ENCODE measurements around the gene SLC35A5. TPM values are rescaled to one million over a fixed set of nuclear protein-coding genes. Genes with fewer than 3 reads are reported as not detected.
"Not testable (repeated sequence)": the region's sequence is repeated elsewhere in the genome, so short reads cannot be mapped to it uniquely, and the experiment has no call there.

The SLC35A5 gene
- total RNA-seq = 10 to 100 TPM; 14.7 to 15.3 TPM

DNA sequence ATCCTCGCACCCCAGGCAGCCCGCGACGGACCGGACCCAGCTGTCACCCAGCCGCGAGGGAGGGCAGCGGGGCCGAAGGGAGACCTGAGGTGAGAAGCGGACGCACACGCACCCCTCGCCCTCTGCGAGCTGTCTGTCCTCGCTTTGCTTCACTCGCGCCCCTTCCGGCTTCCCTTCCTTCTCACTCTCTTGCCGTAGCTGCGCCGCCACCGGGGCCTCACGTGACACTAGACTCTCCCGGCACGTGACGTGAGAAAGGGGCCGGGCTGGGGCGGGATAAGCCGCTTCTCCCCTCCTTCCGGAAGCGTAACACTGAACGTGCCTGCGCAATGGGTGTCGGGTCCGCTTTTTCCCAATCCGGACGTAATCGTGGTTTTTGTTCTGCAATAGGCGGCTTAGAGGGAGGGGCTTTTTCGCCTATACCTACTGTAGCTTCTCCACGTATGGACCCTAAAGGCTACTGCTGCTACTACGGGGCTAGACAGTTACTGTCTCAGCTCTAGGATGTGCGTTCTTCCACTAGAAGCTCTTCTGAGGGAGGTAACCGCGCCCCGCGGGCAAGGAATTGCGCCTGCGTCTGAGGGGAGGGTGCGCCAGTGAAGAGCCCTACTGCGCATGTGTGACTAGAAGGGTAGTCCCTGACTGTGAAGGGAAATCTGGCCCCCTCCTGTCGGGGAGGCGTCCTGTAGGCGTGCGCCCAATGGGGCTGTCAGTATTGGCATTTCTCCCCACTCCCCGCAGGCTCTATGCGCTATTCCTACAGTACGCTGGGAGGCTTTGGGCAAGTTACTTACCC lies at the start of gene SLC35A5, which contains the start of gene ATG3:
TSS of gene SLC35A5 (plus strand) at position 312 of the 796 bp plus-strand sequence. CDS start 1,359 bp downstream, outside the sequence.
TSS of gene ATG3 (minus strand) at position 229 of the 796 bp plus-strand sequence. CDS start 434 bp downstream, outside the sequence.
- POLR2A ChIA-PET = interaction anchor here (0.6 to 1.9 kb wide), 7 partner anchors 17 to 447 kb away, joined by 3 to 7 read pairs (median 3); partner anchors contain the start of genes CD200 and GTPBP8
- Mint-ChIP-seq H3K4me1 (ENCODE audit: low read depth) (peaks cover 45% of the 10 kb centered on the region), H3K27me3 (no peaks in the 10 kb centered on the region), H3K27ac (peak within 1 kb of the TSS; percentile 97), H3K36me3 (ENCODE audit: low read depth) (peaks cover 19% of the 10 kb centered on the region), H3K4me3 (peak within 1 kb of the TSS; percentile 89), H3K9me3 (no peaks in the 10 kb centered on the region)
- TF ChIP-seq, protein P1, sequence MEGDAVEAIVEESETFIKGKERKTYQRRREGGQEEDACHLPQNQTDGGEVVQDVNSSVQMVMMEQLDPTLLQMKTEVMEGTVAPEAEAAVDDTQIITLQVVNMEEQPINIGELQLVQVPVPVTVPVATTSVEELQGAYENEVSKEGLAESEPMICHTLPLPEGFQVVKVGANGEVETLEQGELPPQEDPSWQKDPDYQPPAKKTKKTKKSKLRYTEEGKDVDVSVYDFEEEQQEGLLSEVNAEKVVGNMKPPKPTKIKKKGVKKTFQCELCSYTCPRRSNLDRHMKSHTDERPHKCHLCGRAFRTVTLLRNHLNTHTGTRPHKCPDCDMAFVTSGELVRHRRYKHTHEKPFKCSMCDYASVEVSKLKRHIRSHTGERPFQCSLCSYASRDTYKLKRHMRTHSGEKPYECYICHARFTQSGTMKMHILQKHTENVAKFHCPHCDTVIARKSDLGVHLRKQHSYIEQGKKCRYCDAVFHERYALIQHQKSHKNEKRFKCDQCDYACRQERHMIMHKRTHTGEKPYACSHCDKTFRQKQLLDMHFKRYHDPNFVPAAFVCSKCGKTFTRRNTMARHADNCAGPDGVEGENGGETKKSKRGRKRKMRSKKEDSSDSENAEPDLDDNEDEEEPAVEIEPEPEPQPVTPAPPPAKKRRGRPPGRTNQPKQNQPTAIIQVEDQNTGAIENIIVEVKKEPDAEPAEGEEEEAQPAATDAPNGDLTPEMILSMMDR (IDR thresholded peaks at IDR 0.05) = no peak
- ATAC-seq = peak; percentile 85
- CTCF ChIA-PET = interaction anchor here (1.3 kb wide), 2 partner anchors 20 to 171 kb away, joined by 3 to 6 read pairs; no protein-coding TSS in a partner anchor
- peak; percentile 99 for DNase-seq
- intact Hi-C loops (cut with micrococcal nuclease) = loop anchor here (10.0 kb wide), 1 partner anchor 413 kb away; the partner anchor contains the start of gene CD200R1

DNA sequence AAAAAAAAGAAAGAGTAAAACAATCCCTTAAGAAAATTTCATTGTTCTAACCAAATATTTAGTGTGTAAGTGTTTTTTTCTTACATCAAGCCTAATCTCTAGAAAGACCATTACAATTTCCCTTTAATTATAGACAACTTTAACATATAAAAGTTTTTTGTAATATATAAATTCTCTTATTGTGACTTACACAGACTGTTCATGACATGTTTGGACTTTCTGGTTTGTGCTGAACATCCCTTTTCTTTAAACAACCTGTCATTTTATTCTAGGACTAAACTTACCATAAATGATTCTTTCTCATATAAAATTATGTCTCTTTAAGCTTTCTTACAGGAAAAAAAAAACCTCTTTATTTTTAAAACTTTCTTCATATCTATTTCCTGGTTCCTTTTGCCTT lies 49.5 kb upstream of the SLC35A5 start:
- intact Hi-C loops (cut with micrococcal nuclease) = no loop called here

DNA sequence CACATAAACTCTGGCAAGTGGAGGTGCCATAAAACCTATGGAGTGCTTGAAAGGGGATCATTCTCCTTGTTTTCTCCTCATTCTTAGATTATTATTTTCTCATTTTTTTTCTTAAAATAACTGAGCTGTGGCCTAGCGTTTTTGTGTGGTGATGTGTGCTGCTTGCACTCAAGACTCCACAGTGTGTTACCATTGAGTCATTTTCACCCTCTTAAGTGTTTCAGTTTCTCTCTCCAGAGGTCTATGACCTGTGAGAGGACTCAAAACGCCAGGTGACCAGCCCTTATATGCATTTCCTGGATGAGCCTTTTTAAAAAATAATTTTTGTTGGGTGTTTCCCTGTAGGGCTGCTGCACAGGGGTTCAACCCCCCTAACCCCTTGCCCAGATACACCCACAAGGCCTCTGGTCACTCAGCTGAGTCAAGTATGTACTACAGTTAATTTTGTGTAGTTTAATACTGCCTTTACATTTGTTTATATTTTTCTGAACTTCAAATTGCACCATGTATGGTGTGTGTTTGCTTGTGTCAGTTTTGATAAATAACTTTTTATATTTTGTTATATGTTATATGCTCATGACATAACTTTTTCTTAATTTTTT lies 47.2 kb upstream of the SLC35A5 start:
- POLR2A ChIA-PET = interaction anchor here (0.6 to 1.2 kb wide), 4 partner anchors 13 to 49 kb away, joined by 3 to 5 read pairs (median 3); no protein-coding TSS in a partner anchor
- Mint-ChIP-seq H3K9me3 (peaks cover 6% of the 10 kb centered on the region), H3K27me3 (no peaks in the 10 kb centered on the region), H3K27ac (no peak overlapping the region), H3K4me3 (no peak overlapping the region), H3K36me3 (ENCODE audit: low read depth) (peaks cover 12% of the 10 kb centered on the region), H3K4me1 (ENCODE audit: low read depth) (peaks cover 26% of the 10 kb centered on the region)
- TF ChIP-seq, protein P1 (IDR thresholded peaks at IDR 0.05) = no peak
- CTCF ChIA-PET = interaction anchor here (0.8 to 2.2 kb wide), 6 partner anchors 10 to 221 kb away, joined by 3 to 10 read pairs (median 3); partner anchors contain the start of gene CD200
- intact Hi-C loops (cut with micrococcal nuclease) = loop anchor here (5.0 kb wide), 2 partner anchors 377 to 402 kb away; no protein-coding TSS in a partner anchor
- DNase-seq = peak; percentile 63
- peak; percentile 95 for ATAC-seq

More for the DNA sequence above, 49.5 kb upstream of the SLC35A5 start:
- TF ChIP-seq, protein P1 (IDR thresholded peaks at IDR 0.05) = no peak
- Mint-ChIP-seq H3K36me3 (ENCODE audit: low read depth) (peaks cover 7% of the 10 kb centered on the region), H3K27me3 (no peaks in the 10 kb centered on the region), H3K4me1 (ENCODE audit: low read depth) (peaks cover 18% of the 10 kb centered on the region), H3K4me3 (no peak overlapping the region), H3K27ac (no peak overlapping the region), H3K9me3 (peaks cover 5% of the 10 kb centered on the region)
- no peak for ATAC-seq
- ChIA-PET CTCF (interaction anchor here (1.5 to 2.2 kb wide), 2 partner anchors 20 to 179 kb away, joined by 4 to 10 read pairs; partner anchors contain the start of gene CD200), POLR2A (no interaction called here)
- DNase-seq = no peak

DNA sequence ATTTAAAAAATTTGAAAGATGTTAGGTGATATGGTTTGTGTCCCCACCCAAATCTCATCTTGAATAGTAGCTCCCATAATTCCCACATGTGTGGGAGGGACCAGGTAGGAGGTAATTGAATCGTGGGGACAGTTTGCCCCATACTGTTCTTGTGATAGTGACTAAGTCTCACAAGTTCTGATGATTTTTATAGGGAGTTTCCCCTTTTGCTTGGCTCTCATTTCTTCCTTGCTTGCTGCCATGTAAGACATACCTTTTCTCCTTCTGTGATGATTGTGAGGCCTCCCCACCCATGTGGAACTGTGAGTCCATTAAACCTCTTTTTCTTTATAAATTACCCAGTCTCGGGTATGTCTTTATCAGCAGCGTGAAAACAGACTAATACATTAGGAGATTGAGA lies 42.9 kb upstream of the SLC35A5 start:
- POLR2A ChIA-PET; H3K36me3 Mint-ChIP-seq (ENCODE audit: low read depth); DNase-seq; H3K4me3 Mint-ChIP-seq; H3K27me3 Mint-ChIP-seq; H3K9me3 Mint-ChIP-seq: not testable (repeated sequence)
- peaks cover 26% of the 10 kb centered on the region for H3K4me1 Mint-ChIP-seq (ENCODE audit: low read depth)
- CTCF ChIA-PET = interaction anchor here (0.9 to 3.7 kb wide), 9 partner anchors 14 to 407 kb away, joined by 3 to 38 read pairs (median 5); partner anchors contain the start of genes BTLA and SLC9C1
- intact Hi-C loops (cut with micrococcal nuclease) = loop anchor here (1.0 to 5.0 kb wide), 3 partner anchors 192 to 407 kb away; no protein-coding TSS in a partner anchor
- ATAC-seq = peak; percentile 55
- peak overlapping the region; percentile 71 for H3K27ac Mint-ChIP-seq

GRCh38 chr3:112519424-112520001 lies 42.3 kb upstream of the SLC35A5 start:
- peaks cover 2% of the 10 kb centered on the region for H3K9me3 Mint-ChIP-seq
- intact Hi-C loops (cut with micrococcal nuclease) = loop anchor here (1.0 to 5.0 kb wide), 3 partner anchors 192 to 407 kb away; no protein-coding TSS in a partner anchor
- POLR2A ChIA-PET = no interaction called here
- H3K4me3 Mint-ChIP-seq = no peak overlapping the region
- TF ChIP-seq, protein P1 (IDR thresholded peaks at IDR 0.05) = peak; percentile 73
- peak; percentile 80 for ATAC-seq
- H3K36me3 Mint-ChIP-seq (ENCODE audit: low read depth) = peaks cover 6% of the 10 kb centered on the region
- no peaks in the 10 kb centered on the region for H3K27me3 Mint-ChIP-seq
- DNase-seq = peak; percentile 47
- H3K4me1 Mint-ChIP-seq (ENCODE audit: low read depth) = peaks cover 24% of the 10 kb centered on the region
- CTCF ChIA-PET = interaction anchor here (0.7 to 3.7 kb wide), 25 partner anchors 12 to 412 kb away, joined by 3 to 38 read pairs (median 5); partner anchors contain the start of genes BTLA, CD200 and SLC9C1
- H3K27ac Mint-ChIP-seq = peak overlapping the region; percentile 71

GRCh38 chr3:112524127-112524526 lies 37.7 kb upstream of the SLC35A5 start:
- POLR2A ChIA-PET; CTCF ChIA-PET; H3K9me3 Mint-ChIP-seq; ATAC-seq; H3K27ac Mint-ChIP-seq; H3K27me3 Mint-ChIP-seq; DNase-seq; H3K4me1 Mint-ChIP-seq (ENCODE audit: low read depth); intact Hi-C loops (cut with micrococcal nuclease); H3K36me3 Mint-ChIP-seq (ENCODE audit: low read depth); H3K4me3 Mint-ChIP-seq: not testable (repeated sequence)

All from activated CD8-positive, alpha-beta T cell treated with anti-CD3 and anti-CD28 coated beads for 36 hours (primary cell).